Measurements from ENCODE around the gene TAC3.
"Not testable (repeated sequence)": the region's sequence is repeated elsewhere in the genome, so short reads cannot be mapped to it uniquely, and the experiment has no call there.

DNA sequence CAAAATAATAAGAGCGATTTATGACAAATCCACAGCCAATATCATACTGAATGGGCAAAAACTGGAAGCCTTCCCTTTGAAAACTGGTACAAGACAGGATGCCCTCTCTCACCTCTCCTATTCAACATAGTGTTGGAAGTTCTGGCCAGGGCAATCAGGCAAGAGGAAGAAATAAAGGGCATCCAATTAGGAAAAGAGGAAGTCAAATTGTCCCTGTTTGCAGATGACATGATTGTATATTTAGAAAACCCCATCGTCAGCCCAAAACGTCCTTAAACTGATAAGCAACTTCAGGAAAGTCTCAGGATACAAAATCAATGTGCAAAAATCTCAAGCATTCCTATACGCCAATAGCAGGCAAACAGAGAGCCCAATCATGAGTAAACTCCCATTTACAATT is 54.1 kb downstream of the TAC3 start:
- not testable (repeated sequence) for TF ChIP-seq POLR2AphosphoS5 (IDR thresholded peaks at IDR 0.05; ENCODE audit: low read depth, low read length); POLR2A (IDR thresholded peaks at IDR 0.05; ENCODE audit: low read depth, low read length); TAF1 (IDR thresholded peaks at IDR 0.05; ENCODE audit: low read depth, low read length); SPI1 (IDR thresholded peaks at IDR 0.05; ENCODE audit: low read depth, low read length); PAX5 (IDR thresholded peaks at IDR 0.05; ENCODE audit: insufficient read depth, low read length, severe bottlenecking); POU2F2 (IDR thresholded peaks at IDR 0.05; ENCODE audit: low read depth, low read length)

Measured in GM12891 (cell line).